GM18519 (cell line): ENCODE data around the gene SMARCE1.

ENCODE experiments used
- ATAC-seq: cut with Tn5 transposase; IDR thresholded peaks from one replicate; pipeline ENCODE4 v1.9.1; 2021; ENCODE audit warnings: mild to moderate bottlenecking, moderate library complexity; ENCODE audit not compliant: unreplicated experiment, low FRiP score

Gene SMARCE1

GRCh38 chr17:40646791-40647623 is 611 bp downstream of the SMARCE1 start:
- ATAC-seq: no peak

DNA sequence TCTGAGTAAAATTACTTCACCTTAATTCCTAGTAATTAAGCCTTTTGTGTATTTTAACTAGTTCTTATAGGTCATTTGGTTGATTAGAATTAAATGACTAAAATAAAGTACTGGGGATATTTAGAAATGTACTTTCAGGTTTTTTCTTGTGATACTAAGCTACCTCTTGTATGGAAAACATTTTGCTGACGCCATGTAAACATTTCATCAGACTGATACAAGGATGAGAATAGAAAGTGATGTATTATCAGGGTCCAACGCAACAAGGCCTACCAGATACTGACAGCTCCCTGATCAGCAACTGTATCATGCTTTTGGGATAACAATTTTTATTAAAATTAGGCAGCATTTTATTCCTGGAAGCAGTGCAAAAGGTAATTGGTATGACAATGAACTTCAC is 1.7 kb downstream of the SMARCE1 start:
- ATAC-seq: no peak

- ATAC-seq: no peak
Measured at GRCh38 chr17:40645291-40645690, 2.3 kb downstream of the SMARCE1 start.

DNA sequence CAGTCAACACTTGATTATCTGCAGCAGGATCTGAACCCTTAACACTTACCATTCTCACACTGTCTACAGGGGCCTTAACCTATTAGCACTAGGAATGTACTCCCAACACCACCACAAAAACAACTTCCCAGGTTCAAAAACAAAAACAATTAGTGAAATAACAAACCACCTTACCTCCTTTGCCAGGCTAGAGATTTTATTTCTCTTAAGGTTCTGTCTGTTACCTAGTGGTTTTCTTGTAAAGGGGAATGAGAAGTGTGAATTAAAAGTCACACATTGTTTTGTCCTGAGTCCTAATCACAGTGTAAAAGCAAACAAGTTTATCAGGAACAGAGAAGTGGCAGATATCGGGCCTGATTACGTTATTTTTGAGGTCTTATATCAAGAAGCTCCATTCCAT is 9.7 kb downstream of the SMARCE1 start:
- ATAC-seq: no peak

- no peak for ATAC-seq
Measured at GRCh38 chr17:40633871-40634270, 13.7 kb downstream of the SMARCE1 start.

- no peak for ATAC-seq
Measured at GRCh38 chr17:40632216-40632615, 15.4 kb downstream of the SMARCE1 start.

DNA sequence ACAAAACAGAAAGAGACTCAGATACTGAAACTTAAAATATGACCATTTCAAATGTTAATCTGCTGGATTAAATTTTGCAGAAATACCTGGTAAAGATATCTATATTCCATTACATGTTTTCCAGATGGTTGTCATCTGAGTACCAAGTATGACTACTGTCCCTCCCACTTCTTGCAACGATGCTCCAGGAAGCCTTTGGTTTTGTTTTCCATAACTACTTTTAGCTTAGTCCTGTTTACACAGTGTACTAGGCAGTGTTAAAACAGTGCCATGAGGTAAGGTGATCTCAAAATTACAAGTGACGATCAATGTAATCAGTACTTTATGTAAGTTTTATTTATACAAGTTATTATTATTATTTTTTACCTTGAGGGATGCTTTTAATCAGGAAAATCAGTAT is 17.8 kb downstream of the SMARCE1 start:
- no peak for ATAC-seq

GRCh38 chr17:40625311-40625710 is 22.3 kb downstream of the SMARCE1 start:
- ATAC-seq: no peak

DNA sequence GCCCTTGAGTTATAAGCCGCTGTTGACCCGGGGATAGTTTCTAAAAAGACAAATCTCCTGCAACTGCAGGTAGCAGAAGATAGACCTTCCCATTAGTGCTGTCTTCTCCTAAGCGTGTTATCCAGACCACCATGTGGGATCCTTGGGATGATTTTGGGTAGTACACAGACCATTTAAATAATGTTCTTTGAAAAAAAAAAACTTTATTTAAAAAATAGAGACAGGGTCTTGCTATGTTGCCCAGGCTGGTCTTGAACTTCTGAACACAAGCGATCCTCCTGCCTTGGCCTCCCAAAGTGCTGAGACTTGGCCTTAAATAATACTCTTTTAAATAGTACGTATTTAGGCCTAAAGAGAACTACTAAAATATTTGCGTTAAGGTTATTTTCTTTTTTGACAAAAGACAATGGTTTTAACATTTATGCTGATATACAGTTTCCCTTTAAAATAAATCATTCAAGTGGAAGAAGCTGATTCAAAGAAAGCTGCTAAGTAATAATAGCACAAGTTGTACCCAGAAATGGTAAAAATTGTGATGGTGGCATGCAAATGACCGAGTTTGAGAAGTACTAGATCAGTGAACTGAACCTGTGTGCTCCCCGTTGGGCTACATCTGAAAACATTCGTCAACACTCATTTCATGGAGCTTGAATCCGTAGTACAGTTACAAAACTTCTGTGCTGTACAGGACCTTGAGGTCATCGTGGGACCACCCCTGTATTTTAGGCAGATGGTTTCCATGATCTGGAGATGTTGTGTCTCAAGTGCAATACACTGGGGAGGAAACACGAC is 24.0 kb downstream of the SMARCE1 start:
- no peak for ATAC-seq

GRCh38 chr17:40622509-40622928 is 25.1 kb downstream of the SMARCE1 start:
- ATAC-seq: no peak

GRCh38 chr17:40621578-40621977 is 26.0 kb downstream of the SMARCE1 start:
- ATAC-seq: no peak

DNA sequence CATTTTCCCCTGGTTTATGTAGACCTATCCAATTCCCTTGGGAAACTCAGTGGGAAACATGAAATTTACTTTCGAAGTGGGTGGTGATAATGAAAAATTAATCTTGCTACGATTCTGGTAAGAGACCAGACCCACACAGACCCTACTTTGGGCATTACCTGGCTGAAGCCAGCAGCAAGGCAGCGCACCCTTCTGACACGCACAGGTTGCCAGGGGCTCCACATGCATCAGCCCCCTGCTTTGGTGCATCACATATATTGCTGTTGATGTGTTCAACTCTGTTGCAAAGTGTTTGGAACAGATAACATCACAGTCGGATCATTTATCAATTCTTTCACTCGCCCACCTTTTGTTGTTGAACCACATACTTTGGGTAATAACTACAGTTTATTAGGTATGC is 26.6 kb downstream of the SMARCE1 start:
- ATAC-seq: no peak

- no peak for ATAC-seq
Measured at GRCh38 chr17:40618754-40619625, 28.6 kb downstream of the SMARCE1 start.

DNA sequence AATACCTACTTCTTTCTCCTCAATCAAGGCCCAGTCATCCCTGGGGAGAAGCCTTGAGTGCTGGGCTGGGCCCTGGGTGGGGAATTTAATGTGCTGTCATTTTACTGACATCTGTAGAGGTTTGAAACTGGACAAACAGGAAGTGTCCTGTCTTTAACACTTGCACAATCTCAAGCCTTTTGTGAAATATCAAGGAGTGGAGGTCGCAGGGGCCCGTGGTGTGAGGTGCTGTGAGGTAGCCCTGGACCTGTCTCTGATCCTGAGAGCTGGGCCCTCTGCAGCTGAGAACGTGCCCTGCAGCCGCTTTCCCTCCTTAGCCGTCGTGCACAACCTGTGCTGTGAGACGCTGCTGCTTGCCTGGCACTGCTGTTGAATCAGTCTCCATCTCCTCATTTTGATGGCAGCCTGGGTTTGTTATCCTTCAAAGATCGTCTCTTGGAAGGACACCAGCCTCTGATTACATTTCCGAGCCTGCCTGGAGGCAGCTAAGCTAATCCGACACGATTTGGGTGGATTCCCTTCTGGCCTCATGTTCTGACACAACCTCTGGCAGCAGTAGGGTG is 29.9 kb downstream of the SMARCE1 start:
- no peak for ATAC-seq

- ATAC-seq: no peak
Measured at GRCh38 chr17:40616592-40616991, 31.0 kb downstream of the SMARCE1 start.

- no peak for ATAC-seq
Measured at GRCh38 chr17:40615841-40616476, 31.7 kb downstream of the SMARCE1 start.

DNA sequence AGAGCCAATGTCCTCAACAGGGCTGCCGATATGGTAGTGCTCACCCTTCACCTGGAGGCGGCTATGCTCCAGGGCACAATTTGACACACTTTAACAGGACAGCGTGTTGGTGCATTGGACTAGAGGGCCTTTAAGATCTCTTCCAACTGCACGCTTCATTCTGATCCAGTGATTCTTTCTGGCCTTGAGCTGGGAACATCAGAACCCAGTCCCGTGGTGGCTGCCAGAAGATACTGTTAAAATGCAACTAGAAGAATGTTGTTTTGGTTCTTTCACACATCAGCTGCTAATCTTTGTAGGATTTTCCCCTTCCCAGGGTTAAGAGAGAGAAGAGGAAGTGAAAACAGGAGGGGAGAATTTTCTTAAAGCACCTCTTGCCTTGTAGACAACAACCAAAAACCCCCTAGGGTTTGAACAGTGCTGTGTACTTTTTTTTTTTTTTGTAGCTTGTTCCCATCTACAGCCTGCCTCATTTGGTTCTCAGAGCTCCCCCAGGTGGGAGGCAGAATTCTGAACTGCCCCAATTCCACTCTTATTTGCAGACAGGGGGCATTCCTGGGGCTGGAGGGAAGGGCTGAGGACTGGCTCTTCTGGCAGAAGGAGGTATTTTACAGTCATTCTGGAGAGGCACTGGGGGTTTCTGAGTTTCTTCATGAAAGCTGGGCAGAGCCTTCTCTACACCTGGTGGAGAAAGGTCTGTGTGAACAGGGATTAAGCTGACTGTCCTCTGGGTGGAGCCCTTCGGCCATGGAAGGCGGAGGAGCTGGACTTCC is 32.4 kb downstream of the SMARCE1 start:
- peak; percentile 60 for ATAC-seq

DNA sequence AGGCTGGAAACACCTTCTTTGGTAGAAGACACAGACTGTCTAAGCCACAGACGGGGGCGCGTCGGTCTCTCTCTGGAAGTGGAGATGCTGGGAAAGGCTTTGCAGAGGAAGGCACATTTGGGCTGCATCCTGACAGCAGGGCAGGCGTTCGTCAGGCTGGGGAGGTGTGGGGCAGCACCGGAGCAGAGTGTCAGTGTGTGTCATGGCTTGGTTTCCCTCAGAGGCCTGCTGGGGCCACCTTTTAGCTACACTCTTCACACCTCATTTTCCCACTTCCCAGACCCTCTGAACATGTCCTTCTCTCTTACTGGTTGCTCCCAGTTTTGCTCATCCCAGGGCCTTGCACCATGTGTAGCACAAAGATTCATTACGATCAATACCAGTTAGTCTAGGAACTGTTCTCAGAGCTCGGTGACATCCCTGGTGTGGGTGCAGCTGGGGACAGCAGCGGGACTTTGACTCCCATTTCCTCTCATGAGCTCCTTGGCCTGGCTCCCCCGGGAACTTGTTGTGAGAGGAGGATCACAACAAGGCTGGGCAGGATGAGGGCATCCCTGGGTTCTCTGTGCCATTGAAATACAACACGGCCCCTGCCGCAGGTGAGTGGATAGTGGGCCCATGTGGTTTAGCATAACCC is 33.1 kb downstream of the SMARCE1 start:
- peak; percentile 3 for ATAC-seq
